GM12878 (cell line): ENCODE results near the gene ETF1. TPM values are rescaled to one million over a fixed set of nuclear protein-coding genes. Genes with fewer than 3 reads are reported as not detected.

Source experiments
- ATAC-seq: fragments of 200-7000 bp; cut with Tn5 transposase; 3 replicates; pipeline ENCODE4 v1.9.1; 2020; ENCODE audit warnings: mild to moderate bottlenecking, moderate library complexity
- BruUV-seq: library from RNA; stranded (reverse); fragments of 400-500 nt; replicated peaks from 2 replicates; lab custom pipeline; 2021; lab: Mats Ljungman, UMichigan
- CTCF ChIA-PET: fragments of 300-600 bp; sonication (Branson Sonifier 250); formaldehyde crosslinking; extraction: SDS; loops from one replicate; lab custom pipeline; 2021; ENCODE audit warnings: inconsistent platforms; lab: Yijun Ruan, JAX
- POLR2A ChIA-PET: fragments of 350-600 bp; formaldehyde crosslinking; extraction: SDS; loops from one replicate; lab custom pipeline; 2021; ENCODE audit warnings: inconsistent platforms; lab: Charles Lee
- RAD21 ChIA-PET: fragments of 300-600 bp; sonication (Branson Sonifier 250); formaldehyde crosslinking; loops from one replicate; lab custom pipeline; 2023; ENCODE audit warnings: antibody characterized with exemption; ENCODE audit not compliant: unreplicated experiment; lab: Charles Lee
- SMC1A ChIA-PET: fragments of 300-600 bp; sonication (Branson Sonifier 250); formaldehyde crosslinking; loops from one replicate; lab custom pipeline; 2023; ENCODE audit not compliant: unreplicated experiment, uncharacterized antibody; lab: Charles Lee
- DNase-seq: peaks from one replicate; pipeline ENCODE4 v3.0.0-alpha.2; 2011; ENCODE audit warnings: low read depth, low spot score
- FAIRE-seq: peaks from 3 replicates; lab custom pipeline; 2011; peaks lifted over from hg19 to GRCh38; lab: Jason Lieb, UNC
- H2AFZ ChIP-seq: 2 replicates; pipeline ENCODE4 v1.6.0; 2011; ENCODE audit warnings: low read depth, low read length, control low read depth; ENCODE audit not compliant: control insufficient read depth
- H3K27ac ChIP-seq: 2 replicates; pipeline ENCODE4 v1.5.1; 2011; ENCODE audit warnings: control low read depth; ENCODE audit not compliant: control insufficient read depth, insufficient read depth
- H3K27me3 ChIP-seq, 2 experiments: replicated peaks in 1 of 2; 2 replicates each; pipeline versions ENCODE4 v1.6.0 to v1.6.1; 2011; ENCODE audit warnings: low read length in 1 of 2; ENCODE audit not compliant: control insufficient read depth in 2 of 2, insufficient read depth in 2 of 2
- H3K36me3 ChIP-seq, 2 experiments: 2 replicates each; pipeline ENCODE4 v1.5.1; 2011; ENCODE audit warnings: low read length in 1 of 2; ENCODE audit not compliant: control insufficient read depth in 2 of 2, insufficient read depth in 2 of 2
- H3K4me1 ChIP-seq: 2 replicates; pipeline ENCODE4 v1.6.1; 2011; ENCODE audit warnings: mild to moderate bottlenecking, low read length, moderate library complexity, mixed read lengths; ENCODE audit not compliant: control insufficient read depth, insufficient read depth
- H3K4me2 ChIP-seq: 2 replicates; pipeline ENCODE4 v1.6.0; 2011; ENCODE audit warnings: control low read depth; ENCODE audit not compliant: control insufficient read depth, insufficient read depth
- H3K4me3 ChIP-seq: fragments of 200-600 bp; sonication (generic); 2 replicates; pipeline ENCODE4 v1.5.1; 2016
- H3K79me2 ChIP-seq: 2 replicates; pipeline ENCODE4 v1.6.0; 2011; ENCODE audit warnings: low read length; ENCODE audit not compliant: control insufficient read depth, insufficient read depth
- H3K9ac ChIP-seq: 2 replicates; pipeline ENCODE4 v1.8.0; 2011; ENCODE audit warnings: low read length, control low read depth, mixed read lengths; ENCODE audit not compliant: control insufficient read depth, insufficient read depth
- H3K9me3 ChIP-seq: replicated peaks from 3 replicates; pipeline ENCODE4 v1.5.1; 2011; ENCODE audit warnings: mild to moderate bottlenecking, low read length; ENCODE audit not compliant: control insufficient read depth, insufficient read depth
- H4K20me1 ChIP-seq: 2 replicates; pipeline ENCODE4 v1.6.0; 2011; ENCODE audit not compliant: control insufficient read depth, insufficient read depth
- ATF3 ChIP-seq: IDR thresholded peaks from 2 replicates; pipeline ENCODE4 v1.6.1; 2011; ENCODE audit warnings: low read depth, mild to moderate bottlenecking, low read length, moderate library complexity, borderline replicate concordance; ENCODE audit errors: extremely low read depth
- ATF7 ChIP-seq: fragments of 450-650 bp; IDR thresholded peaks from 2 replicates; pipeline ENCODE4 v1.6.1; 2016; ENCODE audit warnings: low read depth, mild to moderate bottlenecking
- CHD2 ChIP-seq: IDR thresholded peaks from 2 replicates; pipeline ENCODE4 v1.6.1; 2011; ENCODE audit warnings: low read depth, low read length, improper control_type of control experiment, borderline replicate concordance
- EGR1 ChIP-seq, 2 experiments: IDR thresholded peaks; 1 replicate in 1 of 2; 2 replicates in 1 of 2; pipeline ENCODE4 v1.6.1; 2011 to 2012; ENCODE audit warnings: low read depth in 2 of 2, low read length in 2 of 2, borderline replicate concordance in 1 of 2, mild to moderate bottlenecking in 1 of 2, moderate library complexity in 1 of 2
- FOS ChIP-seq: IDR thresholded peaks from 3 replicates; pipeline ENCODE4 v1.6.1; 2011; ENCODE audit warnings: borderline replicate concordance; ENCODE audit not compliant: insufficient read length; ENCODE audit errors: extremely low read depth
- NR2F1 ChIP-seq: fragments of 450-650 bp; conservative IDR thresholded peaks from 2 replicates; pipeline ENCODE4 v1.6.1; 2017; ENCODE audit warnings: mild to moderate bottlenecking
- POLR2AphosphoS5 ChIP-seq: IDR thresholded peaks from 2 replicates; pipeline ENCODE4 v1.6.1; 2011; ENCODE audit warnings: mild to moderate bottlenecking, low read length, inconsistent platforms
- SIX5 ChIP-seq: IDR thresholded peaks from 2 replicates; pipeline ENCODE4 v1.6.1; 2011; ENCODE audit warnings: mild to moderate bottlenecking, low read depth, low read length, moderate library complexity; ENCODE audit not compliant: severe bottlenecking
- SMAD1 ChIP-seq: fragments of 450-650 bp; IDR thresholded peaks from 2 replicates; pipeline ENCODE4 v1.6.1; 2018; ENCODE audit warnings: mild to moderate bottlenecking, low read depth; ENCODE audit not compliant: partially characterized antibody
- SMARCA5 ChIP-seq: fragments of 450-650 bp; IDR thresholded peaks from 2 replicates; pipeline ENCODE4 v1.6.1; 2017; ENCODE audit warnings: mild to moderate bottlenecking
- TAF1 ChIP-seq: IDR thresholded peaks from 2 replicates; pipeline ENCODE4 v1.6.1; 2011; ENCODE audit warnings: mild to moderate bottlenecking, low read depth, low read length, borderline replicate concordance
- ZNF622 ChIP-seq: fragments of 450-650 bp; IDR thresholded peaks from 2 replicates; pipeline ENCODE4 v1.6.1; 2017; ENCODE audit warnings: mild to moderate bottlenecking, inconsistent platforms
- WGBS: methylation state at CpG from one replicate; pipeline ENCODE4 v1.1.6; 2016; ENCODE audit warnings: low lambda C conversion rate; ENCODE audit not compliant: insufficient replicate concordance, insufficient coverage; ENCODE audit errors: missing lambda C conversion rate; 5-methylcytosine and 5-hydroxymethylcytosine counted together
- in situ Hi-C: fragments of 300-500 bp; cut with MboI; formaldehyde crosslinking; loops from 9 replicates; pipeline ENCODE4 v1.14.3; 2018; ENCODE audit warnings: mixed read lengths
- intact Hi-C: fragments of 100-400 bp; cut with micrococcal nuclease; formaldehyde crosslinking; loops from one replicate; pipeline ENCODE4 v1.14.2; 2022; ENCODE audit not compliant: unreplicated experiment
- polyA plus RNA-seq, 11 experiments: library from polyadenylated mRNA; depleted of rRNA in 4 of 11; unstranded in 6 of 11; stranded (reverse) in 5 of 11; fragments of >200 nt; fragmentation: Nextera tagmentation in 4 of 11; fragmentation: Illumina TruSeq in 1 of 11; extraction: Ambion mirVana in 4 of 11; extraction: Trizol in 1 of 11; gene quantifications; 1 replicate in 1 of 11; 2 replicates in 10 of 11; pipeline versions ENCODE4 v1.2.1 to v1.2.3, GENCODE V29; 2011 to 2016; ENCODE audit warnings: inconsistent platforms in 2 of 11, missing spikeins in 2 of 11, low read depth in 1 of 11
- total RNA-seq, 4 experiments: library from RNA; depleted of rRNA in 3 of 4; stranded (reverse); fragments of >200 nt in 3 of 4; fragmentation: Illumina TruSeq in 1 of 4; extraction: Trizol in 1 of 4; gene quantifications; 2 replicates each; pipeline versions ENCODE4 v1.2.1 to v1.2.3, GENCODE V29; 2013 to 2021

The ETF1 gene
- total and polyA plus RNA-seq, 10 of the 15 experiments (the other 5 are each of a cell fraction or from before 2014, with no cell fraction given) = 29.8 to 145 (median 108) TPM

GRCh38 chr5:138464008-138464387 lies 79.0 kb downstream of the ETF1 start (continued):
- TF ChIP-seq ATF3 (no peak), ZNF622 (no peak), SMARCA5 (no peak; the same call in 1 of the 2 replicates), TAF1 (no peak), ATF7 (no peak), FOS (no peak), SIX5 (no peak)

- Histone ChIP-seq H2AFZ (peak overlapping the region; percentile 76), H3K36me3 (no peaks in the 10 kb centered on the region; a peak in 1 of 4 replicates)
These were observed 79.5 kb downstream of the ETF1 start for GRCh38 chr5:138463419-138464007.

More at GRCh38 chr5:138463419-138464007, 79.5 kb downstream of the ETF1 start:
- no TSS peak for BruUV-seq
- FAIRE-seq (no peak), ATAC-seq (no peak), DNase-seq (no peak)
- no peaks in the 10 kb centered on the region for H3K9me3 ChIP-seq
- H3K4me2 ChIP-seq = peak overlapping the region; percentile 60
- ChIA-PET CTCF (interaction anchor here (1.6 to 9.2 kb wide), 6 partner anchors 9 to 283 kb away, joined by 4 to 71 read pairs (median 8); partner anchors contain the start of gene ETF1), POLR2A (interaction anchor here (0.7 to 1.9 kb wide), 6 partner anchors 12 to 805 kb away, joined by 3 to 13 read pairs (median 4); partner anchors contain the start of gene ETF1), RAD21 (interaction anchor here (2.7 kb wide), 1 partner anchor 80 kb away, joined by 12 read pairs; the partner anchor contains the start of gene ETF1), SMC1A (interaction anchor here (0.6 to 2.6 kb wide), 3 partner anchors 9 to 36 kb away, joined by 3 to 7 read pairs (median 4); no protein-coding TSS in a partner anchor)
- peak overlapping the region; percentile 89 for H3K9ac ChIP-seq
- H4K20me1 ChIP-seq = no peaks in the 10 kb centered on the region
- H3K27me3 ChIP-seq = peaks cover 0 to 6% of the 10 kb centered on the region in 2 experiments; a peak in 1 of 4 replicates
- peak overlapping the region; percentile 75 for H3K4me3 ChIP-seq
- peaks cover 19% of the 10 kb centered on the region for H3K4me1 ChIP-seq
- in situ Hi-C loops (no loop called here), intact Hi-C loops (loop anchor here (1.0 to 10.0 kb wide), 3 partner anchors 80 to 801 kb away; partner anchors contain the start of genes ETF1 and HNRNPA0)
- peak overlapping the region; percentile 98 for H3K27ac ChIP-seq
- no peak for TF ChIP-seq NR2F1
- 0 out of 2 replicates have a peak, but pooled peaks have one; percentile 50 for TF ChIP-seq CHD2
- peak; percentile 14; the same call in 1 of the 2 replicates for TF ChIP-seq POLR2AphosphoS5
- TF ChIP-seq EGR1 (IDR thresholded peaks at IDR 0.05; ENCODE audit: borderline replicate concordance in 1 of 2, low read depth in 2 of 2, low read length in 2 of 2) = 0 out of 3 replicates have a peak, but pooled peaks of 1 of the 2 experiments have one; percentile 31
- TF ChIP-seq SMAD1 = no peak
- 37% methylated on average over 20 of the region's 21 CpGs for WGBS
- no peaks in the 10 kb centered on the region for H3K79me2 ChIP-seq
